HG02852 (cell line): ENCODE measurements around the gene SEPTIN11.
"Not testable (repeated sequence)": the region's sequence is repeated elsewhere in the genome, so short reads cannot be mapped to it uniquely, and the experiment has no call there.

Experiments
- ATAC-seq: cut with Tn5 transposase; IDR thresholded peaks from one replicate; pipeline ENCODE4 v1.9.1; 2021; ENCODE audit warnings: mild to moderate bottlenecking, moderate library complexity; ENCODE audit not compliant: unreplicated experiment

Gene SEPTIN11

GRCh38 chr4:76951672-76952010 is 2.1 kb downstream of the SEPTIN11 start:
- ATAC-seq = no peak

DNA sequence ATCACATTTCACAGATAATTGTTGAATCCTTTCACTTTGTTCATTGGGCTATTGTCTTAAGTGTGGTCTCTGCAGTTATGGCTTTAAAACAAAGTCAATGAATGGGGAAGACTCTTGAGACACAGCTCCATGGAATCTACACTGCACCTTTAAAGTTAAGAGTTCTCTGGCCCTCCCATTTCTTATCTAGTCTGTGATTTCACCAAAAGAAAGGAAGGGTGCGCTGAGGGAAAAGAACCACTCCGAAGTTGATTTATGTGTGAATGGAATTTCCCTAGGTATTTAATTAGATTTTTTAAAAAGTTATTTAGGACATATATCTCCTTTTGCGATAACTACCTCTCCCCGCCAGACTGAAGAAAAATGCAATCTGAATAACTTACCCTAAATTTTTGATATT is 2.5 kb downstream of the SEPTIN11 start:
- no peak for ATAC-seq

- no peak for ATAC-seq
Observed at GRCh38 chr4:76952656-76953582, 3.4 kb downstream of the SEPTIN11 start.

DNA sequence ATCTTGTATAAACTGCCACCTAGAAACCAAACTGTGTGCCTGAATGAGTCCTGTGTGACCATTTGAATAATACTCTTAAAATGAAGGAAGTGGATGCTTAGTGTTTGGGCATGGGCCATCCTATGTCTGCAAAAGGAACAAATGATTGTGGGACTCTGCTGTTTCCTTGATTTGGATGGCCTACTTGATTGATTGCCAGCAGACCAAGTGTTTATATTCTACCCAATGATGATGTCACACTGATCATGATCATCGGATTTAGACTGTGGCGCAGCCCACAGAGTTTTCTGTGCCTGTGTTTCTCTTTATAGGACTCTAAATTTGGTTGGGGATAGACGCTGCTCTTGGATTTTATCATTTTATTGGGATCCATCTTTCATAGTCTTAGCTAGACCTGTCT is 4.4 kb downstream of the SEPTIN11 start:
- ATAC-seq = no peak

GRCh38 chr4:76954489-76954888 is 4.9 kb downstream of the SEPTIN11 start:
- no peak for ATAC-seq

DNA sequence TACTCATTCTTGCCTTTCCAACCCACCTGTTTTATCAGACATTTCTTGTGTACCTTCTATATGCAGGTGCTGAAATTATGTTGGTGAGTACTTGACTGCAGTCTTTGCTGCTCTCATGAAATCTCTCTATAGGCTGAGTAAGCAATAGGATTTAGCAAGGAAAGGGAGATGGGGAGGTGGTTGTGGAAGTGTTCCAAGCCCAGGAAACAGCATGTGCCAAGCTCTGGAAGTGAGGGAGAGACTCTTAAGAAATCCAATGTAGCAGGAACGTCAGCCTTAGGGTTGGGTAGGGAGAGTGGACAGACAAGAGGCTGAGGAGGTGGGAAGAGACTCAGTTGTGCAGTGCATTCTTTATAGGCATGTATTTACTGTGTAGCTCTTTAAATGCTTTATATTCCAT is 5.6 kb downstream of the SEPTIN11 start:
- no peak for ATAC-seq

DNA sequence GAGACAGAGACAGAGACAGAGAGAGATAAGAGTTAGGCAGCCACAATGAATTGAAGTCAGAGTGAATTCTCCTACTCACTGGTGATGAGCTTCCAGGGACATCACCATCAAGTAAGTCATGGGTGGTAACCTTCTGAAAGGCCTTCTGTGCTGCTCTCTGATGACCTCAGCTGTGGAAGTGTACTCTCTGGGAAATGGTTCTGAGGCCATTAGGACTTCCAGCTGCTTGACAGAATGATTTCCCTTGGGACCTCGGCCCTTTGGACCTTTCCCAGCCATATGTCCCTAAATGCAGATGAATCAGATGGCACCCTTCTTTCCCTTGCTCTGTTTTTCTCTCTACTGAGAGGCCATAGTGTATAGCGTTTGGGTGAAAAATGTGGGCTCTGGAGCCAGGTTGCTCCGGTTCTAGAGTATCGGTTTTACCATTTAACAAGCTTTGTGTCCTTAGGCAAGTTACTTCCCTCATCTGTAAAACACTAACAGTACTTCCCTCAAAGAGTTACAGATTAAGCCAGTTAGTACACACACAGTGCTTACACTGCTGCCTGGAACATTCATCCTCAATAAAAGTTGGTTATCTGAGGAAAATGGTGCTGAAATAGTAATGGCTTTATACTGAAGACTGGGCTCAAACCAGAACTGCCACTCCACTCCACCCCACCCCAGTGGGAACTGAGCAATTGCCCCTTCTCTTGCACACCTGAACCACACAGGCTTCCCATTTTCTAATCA is 7.6 kb downstream of the SEPTIN11 start:
- no peak for ATAC-seq

DNA sequence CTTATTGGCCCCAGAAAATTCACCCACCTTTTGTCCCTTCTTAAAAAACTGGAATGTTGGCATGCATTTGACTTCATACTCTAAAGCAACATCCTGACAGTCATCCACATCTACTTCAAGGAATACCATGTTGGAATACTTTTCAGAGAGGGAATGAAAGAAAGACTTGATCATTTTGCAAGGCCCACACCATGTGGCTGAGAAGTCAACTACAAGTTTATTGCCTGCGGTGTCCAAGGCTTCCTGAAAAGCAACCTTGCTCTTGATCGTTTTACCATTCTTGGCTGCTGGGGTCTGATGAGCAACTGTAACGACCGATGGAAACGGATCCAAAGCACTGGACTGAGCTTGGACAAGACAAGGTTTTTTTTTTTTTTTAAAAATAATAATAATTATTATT is 9.3 kb downstream of the SEPTIN11 start:
- ATAC-seq = no peak

- ATAC-seq = peak; percentile 96
Observed at GRCh38 chr4:76960014-76960413, 10.5 kb downstream of the SEPTIN11 start.

- ATAC-seq = no peak
Observed at GRCh38 chr4:76962406-76963130, 13.0 kb downstream of the SEPTIN11 start.

DNA sequence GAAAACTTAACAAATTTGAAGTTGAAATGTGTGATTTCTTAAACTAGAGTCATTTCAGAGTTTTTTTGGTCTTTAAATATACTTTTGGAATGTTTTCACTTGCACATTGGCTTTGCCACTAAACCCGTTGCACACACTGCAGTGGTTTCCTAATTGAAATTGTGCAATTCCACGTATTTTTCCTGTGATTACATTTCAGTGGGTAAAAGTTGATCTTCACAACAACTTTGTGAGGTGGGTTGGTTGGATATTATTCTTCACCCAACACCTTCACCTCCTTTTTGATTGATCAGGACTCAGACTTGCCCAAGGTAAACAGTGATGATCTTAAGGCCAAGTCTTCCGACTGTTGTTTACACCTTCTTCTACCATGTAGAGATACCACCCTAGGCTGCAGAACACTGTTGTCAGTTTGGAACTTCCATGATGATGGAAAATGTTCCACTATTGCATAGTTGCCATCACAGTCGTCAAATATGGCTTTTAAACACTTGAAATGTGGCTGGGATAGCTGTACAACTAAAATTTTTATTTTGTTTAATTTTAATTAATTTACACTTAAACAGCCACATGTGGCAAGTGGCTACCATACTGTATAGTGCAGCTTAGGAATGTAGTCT is 13.7 kb downstream of the SEPTIN11 start:
- ATAC-seq = no peak

- ATAC-seq = not testable (repeated sequence)
Observed at GRCh38 chr4:76963927-76964326, 14.4 kb downstream of the SEPTIN11 start.

DNA sequence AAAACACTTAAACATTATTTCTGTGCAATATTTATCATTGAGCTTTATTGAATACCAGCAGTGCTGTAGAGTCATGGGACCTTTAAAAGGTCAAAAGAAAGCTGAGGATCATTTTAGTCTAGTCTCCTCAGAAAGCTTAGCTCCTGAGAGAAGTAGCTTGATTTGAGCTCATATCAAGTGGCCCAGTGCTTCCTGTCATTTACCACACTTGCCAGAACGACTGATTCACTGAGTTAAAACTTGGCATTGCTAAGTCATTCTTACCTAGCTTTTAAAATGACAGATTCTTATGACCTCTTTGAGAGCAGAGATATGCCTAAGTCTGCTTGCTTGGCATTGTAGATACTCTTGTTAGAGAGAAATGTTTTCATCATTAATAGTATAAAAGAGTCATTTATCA is 15.2 kb downstream of the SEPTIN11 start:
- no peak for ATAC-seq

GRCh38 chr4:76965866-76966579 is 16.5 kb downstream of the SEPTIN11 start:
- ATAC-seq = no peak

DNA sequence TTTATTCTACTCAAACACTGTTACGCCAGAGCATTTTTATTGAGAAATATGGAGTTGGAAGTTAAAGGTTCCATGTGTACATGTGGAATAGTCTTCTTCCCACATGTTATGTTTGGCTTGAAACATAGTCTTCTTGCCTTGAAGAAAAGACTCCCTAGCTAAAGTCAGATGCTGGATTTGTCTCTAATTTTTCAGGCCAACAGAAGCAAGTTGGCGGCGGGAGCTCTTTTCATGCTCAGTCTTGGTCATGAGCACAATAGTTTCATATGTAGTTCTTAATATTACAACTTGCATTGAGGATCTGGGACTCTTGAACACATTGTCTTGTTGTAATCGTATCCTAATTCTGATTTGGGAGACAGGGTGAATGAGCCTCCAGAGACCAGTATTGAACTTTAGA is 19.4 kb downstream of the SEPTIN11 start:
- ATAC-seq = no peak

GRCh38 chr4:76969495-76969894 is 19.9 kb downstream of the SEPTIN11 start:
- no peak for ATAC-seq

- no peak for ATAC-seq
Observed at GRCh38 chr4:76969941-76970529, 20.5 kb downstream of the SEPTIN11 start.

DNA sequence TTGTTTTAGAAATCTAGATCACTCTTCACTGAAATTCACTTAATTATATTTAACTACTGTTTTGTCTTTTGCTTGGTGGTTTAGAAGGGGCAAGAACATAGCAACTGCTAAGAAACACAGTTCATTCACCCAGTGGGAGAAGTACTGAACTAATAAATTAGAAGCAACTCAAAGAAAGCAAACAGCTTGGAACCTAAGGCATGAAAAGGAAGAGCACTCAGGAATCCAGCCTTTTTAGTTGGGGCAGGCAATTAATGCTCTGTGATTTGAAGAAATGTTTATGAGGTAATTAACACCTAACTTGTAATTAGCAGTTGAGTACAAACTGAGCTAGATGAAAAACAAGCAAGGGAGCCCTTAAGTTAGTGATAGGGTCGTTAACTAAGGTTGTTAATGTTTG is 22.8 kb downstream of the SEPTIN11 start:
- no peak for ATAC-seq

GRCh38 chr4:76974150-76974549 is 24.6 kb downstream of the SEPTIN11 start:
- ATAC-seq = no peak

- no peak for ATAC-seq
Observed at GRCh38 chr4:76977113-76977512, 27.6 kb downstream of the SEPTIN11 start.
